ENCODE measurements around the gene DIO3.
"Not testable (repeated sequence)": the region's sequence is repeated elsewhere in the genome, so short reads cannot be mapped to it uniquely, and the experiment has no call there.

Gene DIO3

GRCh38 chr14:101558739-101559240 is 2.5 kb upstream of the DIO3 start:
- no peak for DNase-seq (ENCODE audit: low read depth in 2 of 3, low spot score in 1 of 3)

DNA sequence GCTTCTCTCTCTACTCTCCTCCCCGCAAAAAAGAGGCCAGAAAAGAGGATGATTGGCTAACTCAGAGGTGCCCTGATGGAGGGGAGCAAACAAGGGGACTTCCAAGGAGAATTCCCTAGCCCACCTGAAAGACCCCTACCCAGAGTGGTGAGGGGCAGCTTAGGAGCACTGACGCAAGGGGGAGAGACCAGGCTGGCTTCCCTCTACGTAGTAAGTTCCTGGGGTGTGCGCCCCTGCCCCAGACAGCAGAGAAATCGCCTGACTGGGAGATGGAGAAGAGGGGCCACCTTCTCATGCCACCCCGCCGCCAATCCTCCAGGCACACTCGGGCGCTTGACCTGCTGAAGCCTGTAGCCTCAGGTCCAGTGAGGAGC is 2.1 kb upstream of the DIO3 start:
- DNase-seq (ENCODE audit: low read depth in 2 of 3, low spot score in 1 of 3), result no peak

DNA sequence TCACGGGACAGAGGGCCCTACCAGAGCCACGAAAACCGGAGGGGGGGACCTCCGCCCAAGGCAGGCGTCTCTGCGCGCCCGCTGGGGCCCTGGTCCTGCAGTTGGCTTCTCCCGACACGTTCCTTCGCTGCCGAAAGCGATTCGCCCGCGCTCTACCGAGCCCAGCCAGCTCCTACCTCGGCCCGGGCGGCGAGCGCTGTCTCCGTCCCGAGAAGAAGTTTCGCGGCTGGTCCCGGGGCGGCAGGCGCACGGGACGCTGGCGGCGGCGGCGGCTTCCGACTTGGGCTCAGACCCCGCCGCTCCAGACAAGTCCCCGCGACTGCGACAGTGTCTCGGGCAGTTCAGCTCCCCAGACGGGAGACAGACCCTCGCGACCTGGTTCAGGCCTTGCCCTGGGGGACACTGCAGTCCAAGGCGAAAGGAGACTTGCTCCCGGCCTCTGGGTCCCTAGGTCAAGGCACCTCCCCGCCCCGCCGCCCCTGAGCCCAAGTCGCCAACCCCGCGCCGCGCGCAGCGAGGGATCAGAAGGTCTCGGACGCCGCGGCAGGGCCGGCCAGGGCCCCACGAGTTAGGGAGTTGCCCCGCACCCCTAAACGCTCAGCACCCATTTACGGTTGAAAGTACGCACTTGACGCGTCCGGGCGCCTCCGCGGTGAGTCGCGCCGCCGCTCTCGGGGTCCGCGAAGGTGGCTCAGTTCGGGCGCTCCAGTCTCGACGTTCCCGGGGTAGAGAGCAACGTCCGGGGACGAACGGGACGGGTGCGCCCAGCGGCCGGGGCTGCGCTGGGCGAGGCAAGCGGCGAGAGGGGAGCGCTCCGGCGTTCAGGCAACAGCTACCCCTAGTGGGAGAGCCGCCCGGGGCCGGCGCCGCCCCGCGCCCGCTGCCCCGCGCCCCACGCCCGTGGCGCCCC is 1.4 kb upstream of the DIO3 start:
- DNase-seq (ENCODE audit: low read depth in 2 of 3, low spot score in 1 of 3), result no peak

- DNase-seq (ENCODE audit: low read depth in 2 of 3, low spot score in 1 of 3), result no peak
These were observed 671 bp upstream of the DIO3 start for GRCh38 chr14:101560534-101561113.

- DNase-seq (ENCODE audit: low read depth in 2 of 3, low spot score in 1 of 3), result no peak
These were observed 699 bp downstream of the DIO3 start for GRCh38 chr14:101561897-101562490.

DNA sequence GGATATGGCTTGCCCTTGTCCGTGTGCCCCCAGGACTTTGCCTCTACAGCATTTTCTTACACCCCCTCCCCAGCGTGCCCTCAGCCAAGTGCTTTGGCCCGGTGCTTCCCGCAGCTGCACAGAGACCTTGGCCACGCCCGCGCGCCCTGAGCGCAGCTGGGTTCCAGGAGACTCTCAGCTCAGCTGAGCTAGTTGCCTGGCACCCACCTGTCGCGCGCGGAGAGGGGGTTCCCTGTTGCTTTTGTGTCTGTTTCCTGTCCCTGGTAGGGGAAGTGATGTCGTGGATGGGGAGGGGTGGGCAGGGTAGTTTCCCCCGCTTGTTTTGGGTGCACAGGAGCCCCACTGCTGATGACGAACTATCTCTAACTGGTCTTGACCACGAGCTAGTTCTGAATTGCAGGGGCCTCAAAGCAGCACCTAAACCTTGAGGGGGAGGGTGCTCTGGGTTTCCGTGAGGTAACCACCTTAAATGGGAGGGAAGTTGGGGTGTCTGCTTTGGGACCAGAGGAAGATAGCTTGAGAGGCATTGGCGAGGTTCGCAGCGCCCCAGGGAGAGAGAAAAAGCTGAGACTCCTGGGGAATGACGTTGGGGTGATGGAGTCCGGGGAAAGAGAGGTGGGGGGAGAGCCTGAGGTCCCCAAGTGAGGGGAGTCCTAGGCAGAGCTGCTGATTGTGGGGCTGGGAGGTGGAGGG is 1.5 kb downstream of the DIO3 start:
- DNase-seq (ENCODE audit: low read depth in 2 of 3, low spot score in 1 of 3), result no peak

- DNase-seq (ENCODE audit: low read depth in 2 of 3, low spot score in 1 of 3), result no peak
These were observed 2.0 kb downstream of the DIO3 start for GRCh38 chr14:101563352-101563653.

GRCh38 chr14:101563654-101564443 is 2.6 kb downstream of the DIO3 start:
- DNase-seq (ENCODE audit: low read depth in 2 of 3, low spot score in 1 of 3), result no peak

- no peak for DNase-seq (ENCODE audit: low read depth in 2 of 3, low spot score in 1 of 3)
These were observed 3.1 kb downstream of the DIO3 start for GRCh38 chr14:101564444-101564776.

DNA sequence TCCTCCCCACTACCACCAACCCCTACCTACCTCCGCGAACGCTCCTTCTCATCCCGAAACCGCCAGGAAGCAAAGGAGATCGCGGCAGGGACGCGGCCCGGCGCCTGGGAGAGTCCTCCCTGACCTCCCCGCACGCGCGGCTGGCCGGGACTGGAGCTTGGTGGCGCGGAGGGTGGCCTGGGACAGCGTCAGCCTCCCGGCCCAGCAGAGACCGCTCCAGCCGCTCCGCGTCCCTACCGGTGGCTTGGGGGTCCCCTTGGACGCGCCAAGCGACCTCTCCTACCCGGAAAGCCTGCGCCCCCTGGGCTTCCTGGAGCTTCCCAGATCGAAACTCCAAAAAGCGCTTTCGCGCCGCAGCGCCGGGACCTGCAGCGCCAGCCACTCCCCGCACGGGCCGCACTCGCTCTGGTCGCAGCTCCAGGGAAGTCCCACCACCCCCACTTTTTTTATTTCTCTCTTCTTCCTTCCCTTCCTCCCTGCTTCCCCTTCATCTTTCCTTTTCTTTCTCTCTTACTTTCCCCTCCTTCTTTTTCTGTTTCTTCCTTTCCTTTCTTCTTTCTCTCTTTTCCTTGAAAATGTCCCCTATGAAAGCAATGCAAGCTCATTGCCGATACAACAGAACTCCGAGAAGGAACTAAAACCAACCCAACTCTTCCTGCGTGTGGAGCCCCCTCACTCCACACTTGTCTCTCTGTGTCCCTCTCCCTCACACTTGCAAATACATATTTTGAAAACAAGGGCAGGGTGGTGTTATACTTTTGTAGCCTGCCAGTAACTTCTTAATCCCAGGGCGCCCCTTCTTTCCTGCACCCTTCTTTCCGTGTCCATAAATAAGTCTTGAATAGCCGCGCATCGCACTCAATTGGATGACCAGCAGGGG is 3.8 kb downstream of the DIO3 start:
- DNase-seq (ENCODE audit: low read depth in 2 of 3, low spot score in 1 of 3), result no peak

- no peak for DNase-seq (ENCODE audit: low read depth in 2 of 3, low spot score in 1 of 3)
These were observed 6.0 kb downstream of the DIO3 start for GRCh38 chr14:101567252-101567651.

DNA sequence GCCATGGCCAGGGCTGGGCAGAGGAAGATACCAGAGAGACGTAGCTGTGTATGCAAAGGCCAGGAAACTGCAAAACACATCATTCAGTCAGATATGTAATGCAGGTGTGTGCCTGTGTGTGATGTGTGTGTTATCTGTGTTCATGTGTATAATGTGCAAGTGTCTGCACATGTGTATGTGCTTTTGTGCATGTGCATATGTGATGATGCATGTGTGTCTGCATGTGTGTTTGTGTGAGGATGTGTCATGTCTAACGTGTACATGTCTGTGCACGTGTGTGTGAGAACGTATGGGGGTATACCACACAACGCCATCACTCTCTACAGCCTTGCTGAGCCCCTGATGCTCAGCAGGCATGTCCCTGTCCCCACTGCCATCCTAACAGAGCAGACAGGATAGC is 9.7 kb downstream of the DIO3 start:
- DNase-seq (ENCODE audit: low read depth in 2 of 3, low spot score in 1 of 3), result no peak

DNA sequence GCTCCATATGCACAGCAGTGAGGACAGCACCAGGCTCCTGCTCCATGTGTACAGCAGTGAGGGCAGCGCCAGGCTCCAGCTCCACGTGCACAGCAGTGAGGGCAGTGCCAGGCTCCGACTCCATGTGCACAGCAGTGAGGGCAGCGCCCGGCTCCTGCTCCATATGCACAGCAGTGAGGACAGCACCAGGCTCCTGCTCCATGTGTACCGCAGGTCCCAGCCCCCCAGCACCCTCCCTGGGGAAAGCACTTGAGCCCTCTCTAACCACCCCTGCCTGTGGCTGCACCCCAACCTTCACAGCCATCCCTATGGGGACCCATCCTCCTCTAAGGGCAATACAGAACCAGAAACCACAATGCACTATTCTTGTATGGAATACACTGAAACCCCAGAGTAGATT is 11.2 kb downstream of the DIO3 start:
- not testable (repeated sequence) for DNase-seq (ENCODE audit: low read depth in 2 of 3, low spot score in 1 of 3)

DNA sequence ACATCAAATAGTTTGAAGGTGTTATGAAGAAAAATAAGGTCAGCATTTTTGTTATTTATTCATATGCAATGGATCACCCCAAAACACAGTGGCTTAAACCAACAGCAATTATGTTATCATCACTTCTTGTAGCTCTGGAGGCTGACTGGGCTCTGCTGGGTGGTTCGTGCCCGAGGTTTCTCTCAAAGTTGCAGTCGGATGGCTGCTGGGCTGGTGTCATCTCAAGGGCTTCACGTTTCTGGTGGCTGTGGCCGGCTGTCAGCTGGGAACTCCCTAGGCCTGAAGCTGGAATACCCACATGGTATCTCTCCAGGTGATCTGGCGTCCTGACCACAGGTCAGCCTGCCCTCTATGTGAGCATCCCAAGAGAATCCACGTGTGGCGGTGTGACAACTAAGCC is 12.0 kb downstream of the DIO3 start:
- no peak for DNase-seq (ENCODE audit: low read depth in 2 of 3, low spot score in 1 of 3)

- no peak for DNase-seq (ENCODE audit: low read depth in 2 of 3, low spot score in 1 of 3)
These were observed 14.3 kb downstream of the DIO3 start for GRCh38 chr14:101575581-101575980.

DNA sequence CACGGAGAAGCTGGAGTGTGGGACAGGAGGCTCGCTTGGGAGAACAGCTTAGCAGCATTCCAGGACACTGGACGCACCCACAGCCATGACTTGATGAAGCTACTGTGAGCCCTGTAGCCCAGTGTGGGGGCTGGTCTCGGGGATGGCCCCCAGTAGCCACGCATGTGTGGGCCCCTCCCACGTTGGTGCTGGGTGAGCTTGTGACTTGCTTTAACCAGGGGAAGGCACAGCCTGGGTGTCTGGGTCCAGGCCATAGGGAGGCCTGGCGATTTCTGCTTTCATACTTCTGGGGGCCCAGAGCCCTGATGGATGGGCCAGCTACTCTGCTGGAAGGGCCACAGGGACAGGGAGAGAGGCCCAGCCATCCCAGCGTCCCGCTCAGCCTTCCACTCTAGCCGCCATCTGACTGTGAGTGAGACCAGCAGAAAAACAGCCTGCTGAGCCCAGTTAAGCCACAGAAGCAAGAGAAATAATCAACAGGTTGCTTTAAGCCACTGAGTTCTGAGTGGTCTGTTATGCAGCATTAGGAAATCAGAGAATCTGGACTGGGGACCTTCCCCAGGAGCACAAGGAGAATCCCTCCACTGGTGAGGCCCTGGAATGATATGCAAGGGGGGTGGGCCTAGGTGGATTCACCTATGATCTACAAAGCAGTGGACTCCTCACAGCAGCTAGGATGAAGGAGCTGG is 16.1 kb downstream of the DIO3 start:
- no peak for DNase-seq (ENCODE audit: low read depth in 2 of 3, low spot score in 1 of 3)

DNA sequence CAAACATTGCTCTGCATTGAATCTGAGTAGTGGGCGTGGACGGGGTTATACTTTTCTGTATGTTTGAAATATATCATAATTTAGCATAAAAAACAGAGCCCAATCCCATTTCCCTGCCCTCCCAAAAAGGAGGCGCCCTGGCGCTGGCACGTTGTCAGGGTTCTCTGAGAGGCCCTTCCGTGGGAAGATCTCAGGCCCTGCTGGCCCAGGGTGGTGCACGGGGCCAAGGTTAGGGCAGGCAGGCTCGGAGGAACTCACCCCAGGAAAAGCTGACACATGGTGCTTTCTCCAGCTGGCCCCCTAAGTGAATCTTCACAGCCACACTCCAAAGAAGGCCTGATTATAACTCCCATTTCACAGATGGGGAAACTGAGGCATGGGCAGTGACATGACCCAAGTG is 17.2 kb downstream of the DIO3 start:
- no peak for DNase-seq (ENCODE audit: low read depth in 2 of 3, low spot score in 1 of 3)

DNA sequence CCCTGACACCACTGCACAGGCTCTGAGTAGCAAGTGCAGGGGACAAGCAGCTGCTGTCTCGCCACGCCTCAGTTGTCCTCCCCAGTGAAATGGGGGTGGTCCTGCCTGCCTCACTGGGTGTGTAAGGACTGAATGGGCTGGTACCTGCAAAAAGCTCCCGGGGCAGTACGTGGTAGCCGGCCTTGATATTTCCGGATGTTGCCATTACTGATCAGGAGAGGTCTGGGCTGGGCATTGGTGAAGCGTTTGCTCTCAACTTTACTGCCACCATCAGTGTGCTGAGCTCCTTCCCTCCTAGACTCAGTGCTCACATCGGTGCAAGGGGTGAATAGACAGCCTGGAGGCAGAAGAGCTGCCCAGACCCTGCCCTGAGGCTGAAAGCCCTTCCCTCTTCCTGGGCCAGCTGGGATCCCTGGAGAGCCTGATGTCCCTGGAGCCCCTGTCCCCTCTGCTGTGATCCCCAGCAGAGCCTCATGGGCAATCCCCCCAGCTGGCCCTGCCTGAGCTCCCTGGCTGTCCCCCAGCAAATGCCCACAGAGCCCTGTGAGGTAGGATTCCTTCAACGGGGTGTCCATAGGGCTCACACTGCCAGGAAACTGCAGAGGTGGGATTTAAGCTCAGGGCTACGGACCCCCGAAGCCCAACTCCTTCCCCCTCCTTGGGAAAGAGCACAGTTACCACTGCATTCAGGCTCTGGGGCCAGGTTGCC is 18.2 kb downstream of the DIO3 start:
- no peak for DNase-seq (ENCODE audit: low read depth in 2 of 3, low spot score in 1 of 3)

DNA sequence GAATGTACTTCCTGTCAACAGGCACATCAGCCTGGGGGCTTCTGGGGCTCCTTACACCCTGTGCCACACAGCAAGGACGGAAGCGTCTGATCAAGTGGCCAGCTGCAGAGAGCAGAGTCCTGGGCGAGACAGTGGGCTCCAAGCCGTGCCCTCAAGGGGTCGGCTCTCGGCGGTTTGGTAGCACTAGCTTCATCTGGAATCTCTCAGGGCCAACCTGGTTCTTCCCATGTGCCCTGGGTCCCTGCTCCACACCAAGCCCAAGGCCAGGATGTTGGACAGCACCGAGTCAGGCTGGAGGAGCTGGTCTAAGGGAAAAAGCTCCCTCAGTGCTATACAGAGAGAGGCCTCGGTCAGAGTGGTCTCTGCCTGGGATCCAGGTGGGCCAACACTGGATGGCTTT is 20.5 kb downstream of the DIO3 start:
- no peak for DNase-seq (ENCODE audit: low read depth in 2 of 3, low spot score in 1 of 3)
